HG03066 (cell line): ENCODE measurements around the gene UBA5.
A peak's percentile ranks its signal among the peaks of the same experiment; 100 is the strongest.
"Not testable (repeated sequence)": the region's sequence is repeated elsewhere in the genome, so short reads cannot be mapped to it uniquely, and the experiment has no call there.

ENCODE experiments used
- ATAC-seq: cut with Tn5 transposase; IDR thresholded peaks from one replicate; pipeline ENCODE4 v1.9.1; 2021; ENCODE audit warnings: low read depth; ENCODE audit not compliant: unreplicated experiment

Gene UBA5

GRCh38 chr3:132660052-132660810 is at the start of gene UBA5:
TSS of gene UBA5 (plus strand) at chr3:132660329. CDS start at chr3:132660538, 209 bp downstream.
- peak; percentile 65 for ATAC-seq

GRCh38 chr3:132615301-132615700 is 44.8 kb upstream of the UBA5 start:
- ATAC-seq: not testable (repeated sequence)

DNA sequence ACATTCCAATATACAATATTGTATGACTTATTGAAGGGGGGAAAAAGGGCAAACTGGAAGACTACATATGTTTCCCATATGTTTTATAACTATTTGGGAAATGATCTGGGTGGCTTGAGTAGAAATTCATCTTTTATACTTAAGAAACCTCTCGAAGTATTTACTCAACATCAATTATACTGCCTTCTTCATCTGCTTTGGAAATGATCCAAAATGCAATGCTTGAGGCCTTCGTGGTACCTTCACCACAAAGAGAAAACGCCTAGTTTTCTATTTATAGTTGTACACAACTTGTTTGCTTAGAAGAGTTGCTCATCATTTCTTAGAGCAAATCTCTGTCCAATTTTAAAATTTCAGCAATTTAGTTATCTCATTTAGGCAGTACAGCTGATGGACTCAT is 44.2 kb upstream of the UBA5 start:
- ATAC-seq: no peak

DNA sequence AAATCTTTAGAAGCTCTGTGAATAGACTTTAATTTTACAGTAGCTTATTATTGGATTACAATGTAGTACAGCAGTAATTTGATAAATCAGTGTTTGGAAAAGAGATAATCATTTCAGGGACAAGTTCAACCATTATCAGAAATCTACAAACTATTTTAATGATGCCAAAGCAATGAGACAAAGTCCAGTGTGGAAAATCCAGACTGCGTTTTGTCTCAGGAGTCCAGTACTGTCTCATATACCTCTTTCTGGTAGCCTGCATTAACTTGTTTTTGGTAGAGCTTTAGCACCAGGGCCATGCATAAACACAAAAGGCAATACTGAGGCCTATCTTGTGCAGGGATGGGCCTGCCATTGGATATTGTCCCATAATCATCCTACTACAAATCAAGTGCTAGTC is 43.3 kb upstream of the UBA5 start:
- no peak for ATAC-seq

DNA sequence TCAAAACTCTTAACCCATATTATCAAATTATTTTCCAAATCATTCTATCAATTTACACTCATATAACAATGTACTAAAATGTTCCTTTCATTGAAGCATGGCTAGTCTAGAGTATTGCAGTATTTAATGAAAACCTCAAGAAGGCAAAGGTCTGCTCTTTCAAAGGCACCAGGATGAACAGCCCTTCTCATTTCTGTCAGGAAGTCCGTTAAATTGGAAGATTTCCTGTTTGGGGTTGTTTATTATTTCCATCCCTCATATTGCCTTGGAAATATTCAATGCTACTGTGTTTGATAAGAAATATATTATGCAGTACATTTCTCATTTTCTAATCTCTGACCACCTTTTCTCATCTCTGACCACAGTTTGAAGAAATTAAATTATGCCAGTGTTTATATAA is 38.0 kb upstream of the UBA5 start:
- no peak for ATAC-seq

DNA sequence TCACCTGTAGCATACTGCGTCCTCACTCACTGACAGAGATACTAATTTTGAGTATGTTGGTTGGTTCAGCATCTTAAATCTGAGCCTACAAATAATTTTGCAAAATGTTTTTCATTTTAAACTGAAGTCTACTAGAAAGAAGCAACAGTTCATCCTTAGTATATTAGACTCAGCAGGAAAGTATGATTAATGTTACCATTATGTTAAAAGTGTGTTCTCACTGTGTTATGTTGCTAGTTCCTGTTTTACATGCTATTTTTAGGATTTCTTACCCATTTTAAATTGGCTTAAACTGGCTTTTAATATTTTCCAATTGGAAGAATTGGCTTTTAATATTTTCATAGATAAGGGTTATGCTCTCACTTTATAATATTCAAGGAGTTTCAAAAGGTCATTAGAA is 37.4 kb upstream of the UBA5 start:
- ATAC-seq: no peak

GRCh38 chr3:132623646-132624045 is 36.5 kb upstream of the UBA5 start:
- no peak for ATAC-seq

DNA sequence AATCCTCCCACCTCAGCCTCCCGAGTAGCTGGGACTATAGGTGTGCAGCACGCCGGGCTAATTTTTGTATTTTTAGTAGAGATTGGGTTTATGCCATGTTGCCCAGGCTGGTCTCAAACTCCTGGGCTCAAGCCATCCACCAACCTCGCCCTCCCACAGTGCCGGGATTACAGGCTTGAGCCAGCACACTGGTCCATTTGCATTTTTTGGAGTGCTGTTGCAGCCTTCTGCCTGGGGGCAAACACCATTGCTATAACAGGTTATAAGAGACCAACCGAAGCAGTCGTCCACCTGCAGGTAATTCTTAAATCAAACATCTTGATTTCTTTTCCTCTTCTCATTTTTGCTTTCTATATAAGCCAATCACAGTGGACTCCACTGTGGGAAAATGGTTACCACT is 35.3 kb upstream of the UBA5 start:
- ATAC-seq: no peak

DNA sequence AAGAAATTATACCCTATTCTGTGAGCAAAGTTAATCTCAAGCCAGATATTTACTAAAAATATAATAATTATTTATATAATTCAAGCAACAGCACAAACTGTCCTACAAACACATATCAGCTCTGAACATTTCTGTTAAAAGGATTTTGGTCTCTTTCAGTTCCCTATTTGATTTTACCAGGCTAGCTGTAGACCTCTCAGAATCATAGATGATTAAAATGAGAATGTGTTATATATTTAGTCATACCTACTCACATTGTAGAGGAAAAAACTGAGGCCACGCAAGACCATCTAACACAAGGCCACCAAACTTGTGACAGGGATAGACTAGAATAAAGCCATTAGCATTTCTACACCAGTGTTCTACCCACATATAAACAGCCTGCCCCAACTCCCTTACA is 34.5 kb upstream of the UBA5 start:
- peak; percentile 85 for ATAC-seq

GRCh38 chr3:132626955-132627354 is 33.2 kb upstream of the UBA5 start:
- ATAC-seq: no peak

DNA sequence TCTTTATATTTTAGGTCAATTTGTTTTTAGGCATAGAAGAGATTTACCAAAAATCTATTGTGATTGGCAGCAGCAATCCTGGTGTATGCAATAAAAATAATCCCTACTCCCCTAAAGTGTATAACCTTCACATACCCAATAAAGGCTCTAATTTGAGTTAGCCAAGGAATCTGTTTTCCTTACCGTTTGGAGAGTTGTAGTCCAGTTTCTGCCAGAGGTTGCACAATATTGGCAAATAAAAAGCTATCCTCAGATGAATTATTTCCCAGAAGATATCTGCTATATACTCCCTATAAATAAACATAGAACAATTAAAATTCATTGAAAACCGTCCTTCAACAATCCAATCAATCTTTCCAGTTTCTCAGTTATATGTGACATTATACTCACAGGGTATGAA is 32.0 kb upstream of the UBA5 start:
- ATAC-seq: no peak

- ATAC-seq: no peak
These were observed 30.2 kb upstream of the UBA5 start for GRCh38 chr3:132629928-132630327.

GRCh38 chr3:132630612-132631011 is 29.5 kb upstream of the UBA5 start:
- ATAC-seq: no peak

- ATAC-seq: no peak
These were observed 25.1 kb upstream of the UBA5 start for GRCh38 chr3:132635052-132635451.

DNA sequence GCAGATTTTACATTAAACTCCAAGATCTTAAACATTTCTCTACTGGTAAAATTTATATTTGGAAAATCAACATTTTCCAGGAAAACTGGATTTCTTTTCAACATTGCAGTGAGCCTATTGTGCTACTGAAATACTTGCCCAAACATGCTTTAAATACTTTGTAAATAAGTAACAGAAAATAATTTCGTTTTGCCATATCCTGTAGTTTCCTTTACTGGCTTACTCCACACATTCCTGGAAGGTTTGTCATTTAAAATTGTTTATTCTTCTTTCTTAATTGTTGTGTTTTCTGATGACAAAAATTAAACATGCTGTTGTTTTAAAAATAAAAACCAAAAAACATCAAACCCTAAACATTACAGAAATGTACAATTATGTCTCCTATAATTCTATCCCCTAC is 22.5 kb upstream of the UBA5 start:
- no peak for ATAC-seq

DNA sequence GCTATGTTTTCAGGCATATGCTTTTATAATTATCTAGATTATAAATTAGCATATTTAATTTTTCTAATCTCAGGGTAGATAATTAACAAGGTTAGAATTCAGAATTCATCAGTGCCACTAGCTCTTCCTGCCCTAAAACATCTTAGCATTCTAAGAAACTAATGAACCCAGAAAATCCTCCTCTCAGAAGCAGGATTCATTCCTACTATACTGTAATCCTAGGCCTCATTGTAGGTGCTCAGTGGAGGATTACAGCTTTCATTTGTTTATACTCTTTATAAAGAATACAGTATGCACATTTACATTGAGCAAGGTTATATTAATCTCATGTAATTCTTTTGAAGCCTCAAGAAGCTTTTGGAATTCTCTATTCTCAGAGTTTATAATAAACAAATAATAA is 21.4 kb upstream of the UBA5 start:
- no peak for ATAC-seq

GRCh38 chr3:132641427-132641826 is 18.7 kb upstream of the UBA5 start:
- ATAC-seq: not testable (repeated sequence)

GRCh38 chr3:132641837-132642538 is 18.1 kb upstream of the UBA5 start:
- no peak for ATAC-seq

DNA sequence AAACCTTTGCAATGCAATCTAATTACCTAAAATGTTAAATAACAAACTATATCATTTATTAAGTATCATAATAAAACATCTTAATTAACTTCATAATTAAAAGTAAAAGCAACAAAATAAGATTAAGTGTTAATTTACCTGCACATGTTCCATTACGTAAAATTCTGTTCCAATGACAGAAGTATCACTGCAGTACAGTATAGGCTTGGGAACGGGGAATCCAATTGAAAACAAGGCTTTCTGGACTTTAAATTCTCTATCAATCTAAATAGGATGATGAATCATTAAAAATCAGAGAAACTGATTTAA is 17.6 kb upstream of the UBA5 start:
- no peak for ATAC-seq

DNA sequence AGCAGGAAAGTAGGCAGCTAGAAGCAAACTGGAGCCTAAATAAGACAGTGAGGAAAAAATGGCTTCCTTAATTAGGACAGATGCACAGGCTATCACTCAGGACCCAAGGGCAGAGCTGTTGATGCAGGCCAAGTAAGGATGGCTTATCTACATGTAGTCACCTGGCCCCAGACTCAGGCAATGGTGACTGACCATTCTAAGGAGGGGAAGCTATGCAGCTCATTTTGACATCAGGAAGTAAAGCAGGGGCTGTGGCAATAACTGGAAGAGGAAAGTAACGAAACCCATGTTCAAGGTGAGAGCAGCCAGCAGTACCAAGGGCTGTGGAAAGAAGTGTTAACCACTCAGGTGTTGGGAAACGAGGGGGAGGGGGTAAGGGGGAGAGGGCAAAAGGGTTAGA is 16.8 kb upstream of the UBA5 start:
- no peak for ATAC-seq

DNA sequence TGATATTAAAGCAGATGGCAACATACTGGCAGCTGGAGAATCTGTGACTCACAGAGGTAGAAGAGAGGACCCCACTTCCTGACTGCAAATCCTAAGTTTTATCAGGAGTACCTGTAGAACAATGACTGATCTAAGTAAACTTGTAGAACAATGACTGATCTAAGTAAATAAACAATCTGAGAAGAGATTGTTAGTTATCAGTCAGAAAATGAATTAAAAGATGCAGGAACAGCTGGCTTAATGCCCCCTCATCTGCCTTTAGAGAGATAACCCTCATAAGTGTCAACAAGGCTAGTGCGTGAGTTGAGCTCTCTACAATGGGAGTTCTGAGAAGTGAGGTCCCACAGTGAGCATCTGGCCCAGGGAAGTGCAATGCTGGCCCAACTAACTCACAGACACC is 15.1 kb upstream of the UBA5 start:
- no peak for ATAC-seq

DNA sequence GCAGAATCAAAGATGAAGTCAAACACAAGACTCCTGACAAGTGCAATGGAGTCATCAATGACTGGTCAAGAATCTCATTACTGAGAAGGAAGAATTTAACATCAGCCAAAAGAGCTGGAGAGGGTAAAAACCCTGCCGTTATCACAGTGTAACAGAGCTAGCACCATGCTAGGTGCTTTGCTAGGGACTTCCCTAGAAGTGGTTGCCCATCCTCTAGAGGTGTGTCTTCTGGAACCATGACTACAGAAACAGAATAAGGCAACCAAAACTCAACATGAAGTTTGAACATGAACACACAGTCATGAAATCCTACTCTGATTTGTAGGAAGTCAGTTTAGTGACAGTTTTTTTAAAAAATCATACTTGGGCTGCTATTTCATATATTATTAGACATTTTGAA is 10.0 kb upstream of the UBA5 start:
- no peak for ATAC-seq
